Measurements from ENCODE around the gene ELOVL5. TPM values are rescaled to one million over a fixed set of nuclear protein-coding genes. Genes with fewer than 3 reads are reported as not detected.

Gene ELOVL5
- total RNA-seq, 1 experiment from 2014 or later = 12.4 TPM

Other genes starting within 250 kb of the ELOVL5 start
- gene GCM1, start 200.1 kb downstream of the ELOVL5 start, total RNA-seq (2014; rRNA removed; shearing (Covaris generic); ENCODE audit: low replicate concordance) = not detected in 2 replicates
- 4.4 and 7.0 TPM in 2 replicates for gene GCLC, start 196.2 kb upstream of the ELOVL5 start, total RNA-seq (2014; rRNA removed; shearing (Covaris generic); ENCODE audit: low replicate concordance)

All from MG63 (cell line).